Activated CD4-positive, alpha-beta T cell treated with anti-CD3 and anti-CD28 coated beads for 24 hours (primary cell): Measurements from ENCODE around the gene CSF2RB.

Experiments used
- DNase-seq, 2 donors: peaks; one replicate each; pipeline ENCODE4 v3.0.0-alpha.2; 2020; ENCODE audit warnings: low read depth in 2 of 2

CSF2RB gene

GRCh38 chr22:36891646-36892045, 21.8 kb upstream of the CSF2RB start:
- DNase-seq, result no peak

GRCh38 chr22:36892292-36892691, 21.1 kb upstream of the CSF2RB start:
- DNase-seq, result no peak

- no peak for DNase-seq
Measured at GRCh38 chr22:36893262-36893661, 20.2 kb upstream of the CSF2RB start.

GRCh38 chr22:36894266-36894665, 19.2 kb upstream of the CSF2RB start:
- DNase-seq, result no peak

GRCh38 chr22:36897611-36898010, 15.8 kb upstream of the CSF2RB start:
- DNase-seq, result no peak

- no peak for DNase-seq
Measured at GRCh38 chr22:36898690-36899089, 14.7 kb upstream of the CSF2RB start.

- DNase-seq, result no peak
Measured at GRCh38 chr22:36899498-36899897, 13.9 kb upstream of the CSF2RB start.

- no peak for DNase-seq
Measured at GRCh38 chr22:36900225-36900624, 13.2 kb upstream of the CSF2RB start.

GRCh38 chr22:36900880-36901279, 12.5 kb upstream of the CSF2RB start:
- DNase-seq, result no peak

- DNase-seq, result no peak
Measured at GRCh38 chr22:36901411-36902142, 11.9 kb upstream of the CSF2RB start.

GRCh38 chr22:36902143-36902926, 11.1 kb upstream of the CSF2RB start:
- DNase-seq, result no peak

- DNase-seq, result no peak
Measured at GRCh38 chr22:36904260-36904880, 9.1 kb upstream of the CSF2RB start.

GRCh38 chr22:36907253-36908195, 5.9 kb upstream of the CSF2RB start:
- no peak for DNase-seq

GRCh38 chr22:36910461-36910860, 3.0 kb upstream of the CSF2RB start:
- no peak for DNase-seq

- DNase-seq, result no peak
Measured at GRCh38 chr22:36911887-36912661, 1.4 kb upstream of the CSF2RB start.

GRCh38 chr22:36912694-36913426, 568 bp upstream of the CSF2RB start:
- DNase-seq, result no peak

GRCh38 chr22:36914390-36914752, 943 bp downstream of the CSF2RB start:
- DNase-seq, result no peak

- DNase-seq, result no peak
Measured at GRCh38 chr22:36916034-36916433, 2.6 kb downstream of the CSF2RB start.

GRCh38 chr22:36918586-36919284, 5.3 kb downstream of the CSF2RB start:
- DNase-seq, result no peak
